Activated CD4-positive, alpha-beta T cell treated with anti-CD3 and anti-CD28 coated beads, Interleukin-2, amount 50 U/mL, for 24 hours (primary cell): Measurements from ENCODE around the gene MSH4.
"Not testable (repeated sequence)": the region's sequence is repeated elsewhere in the genome, so short reads cannot be mapped to it uniquely, and the experiment has no call there.

Experiments used
- DNase-seq, 2 donors: peaks; one replicate each; pipeline ENCODE4 v3.0.0-alpha.2; 2020; ENCODE audit warnings: low read depth in 1 of 2, low spot score in 1 of 2

Gene MSH4

GRCh38 chr1:75795703-75796193 lies 934 bp upstream of the MSH4 start:
- DNase-seq, result no peak

GRCh38 chr1:75797273-75797588 lies 549 bp downstream of the MSH4 start:
- no peak for DNase-seq

DNA sequence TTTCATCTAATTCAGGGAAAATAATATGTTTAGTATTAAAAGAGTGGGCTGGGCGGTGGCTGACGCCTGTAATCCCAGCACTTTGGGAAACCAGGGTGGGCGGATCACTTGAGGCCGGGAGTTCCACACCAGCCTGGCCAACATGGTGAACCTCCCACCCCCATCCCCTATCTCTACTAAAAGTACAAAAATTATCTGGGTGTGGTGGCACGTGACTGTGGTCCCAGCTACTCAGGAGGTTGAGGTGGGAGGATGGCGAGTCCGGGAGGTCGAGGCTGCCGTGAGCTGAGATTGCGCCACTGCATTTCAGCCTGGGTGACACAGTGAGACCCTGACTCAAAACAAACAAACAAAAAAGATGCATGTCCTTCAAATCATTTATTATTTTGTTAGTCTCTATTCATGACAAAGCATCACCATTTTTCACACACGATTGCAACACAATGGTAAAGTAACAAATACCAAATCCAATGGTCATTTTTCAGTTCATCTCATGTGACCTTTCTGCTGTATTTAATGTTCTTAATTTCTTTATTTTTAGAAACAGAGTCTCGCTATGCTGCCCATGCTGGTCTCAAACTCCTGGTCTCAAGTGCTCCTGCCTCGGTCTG lies 1.0 kb downstream of the MSH4 start:
- no peak for DNase-seq

DNA sequence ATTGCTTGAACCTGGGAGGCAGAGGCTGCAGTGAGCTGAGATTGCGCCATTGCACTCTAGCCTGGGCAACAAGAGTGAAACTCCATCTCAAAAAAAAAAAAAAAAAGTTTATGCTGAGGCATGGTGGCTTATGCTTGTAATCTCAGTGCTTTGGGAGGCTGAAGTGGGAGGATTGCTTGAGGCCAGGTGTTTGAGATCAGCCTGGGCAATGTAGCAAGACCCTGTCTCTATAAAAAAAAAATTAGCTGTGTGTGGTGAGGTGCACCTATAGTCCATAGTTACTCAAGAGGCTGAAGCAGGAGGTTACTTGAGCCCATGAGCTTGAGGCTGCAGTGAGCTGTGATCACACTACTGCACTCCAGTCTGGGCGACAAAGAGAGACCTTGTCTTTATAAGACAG lies 4.8 kb downstream of the MSH4 start:
- DNase-seq, result not testable (repeated sequence)

DNA sequence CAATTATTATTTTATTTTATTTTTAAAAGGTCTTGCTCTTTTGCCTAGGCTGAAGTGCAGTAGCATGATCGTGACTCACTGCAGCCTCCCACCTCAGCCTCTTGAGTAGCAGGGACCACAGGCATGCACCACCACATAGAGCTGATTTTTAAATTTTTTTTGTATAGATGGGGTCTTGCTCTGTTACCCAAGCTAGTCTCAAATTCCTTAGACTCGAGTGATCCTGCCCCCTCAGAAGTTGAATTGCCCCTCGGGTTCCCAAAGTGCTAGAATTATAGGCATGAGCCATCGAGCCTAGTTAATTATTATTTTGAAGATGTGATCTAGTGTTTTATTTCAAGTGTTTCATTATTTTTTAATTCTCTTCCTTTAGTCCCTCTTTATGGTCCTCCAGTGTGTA lies 12.2 kb downstream of the MSH4 start:
- no peak for DNase-seq

- not testable (repeated sequence) for DNase-seq
These were observed 13.4 kb downstream of the MSH4 start for GRCh38 chr1:75810113-75810512.

DNA sequence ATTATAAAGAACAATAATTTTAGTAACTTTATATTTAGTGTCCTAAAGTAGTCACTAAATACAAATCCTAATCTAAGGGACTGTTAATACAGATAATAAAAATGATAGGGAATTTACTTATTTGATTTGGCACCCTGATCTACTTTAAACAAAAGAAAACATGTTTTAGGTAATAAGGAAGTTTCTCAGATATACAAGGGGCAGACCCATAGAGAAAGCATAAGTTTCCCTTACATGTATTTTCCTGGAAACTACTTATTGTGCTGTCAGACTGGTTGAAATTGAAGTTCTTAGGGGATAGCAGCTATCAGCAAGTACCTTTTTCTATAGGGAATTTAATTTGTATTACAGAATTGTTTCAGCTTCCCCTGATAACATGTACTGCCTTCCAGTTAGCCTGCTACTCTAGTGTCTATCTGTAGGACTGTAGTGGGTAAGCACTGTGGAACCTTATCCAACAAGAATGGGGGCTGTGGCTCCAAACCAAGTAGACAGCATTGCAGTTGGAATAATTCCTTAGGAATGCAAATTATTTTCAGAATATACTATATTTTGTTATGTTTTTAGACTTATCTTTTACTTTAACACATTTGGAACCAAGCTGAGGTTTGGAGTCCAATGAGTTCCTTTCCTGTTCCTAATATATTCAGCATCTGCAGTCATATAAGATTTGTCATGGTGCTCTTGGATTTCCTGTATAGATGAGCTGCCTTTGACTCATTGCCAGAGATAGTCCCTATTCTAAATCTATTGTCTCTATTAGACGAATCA lies 14.7 kb downstream of the MSH4 start:
- DNase-seq, result no peak

DNA sequence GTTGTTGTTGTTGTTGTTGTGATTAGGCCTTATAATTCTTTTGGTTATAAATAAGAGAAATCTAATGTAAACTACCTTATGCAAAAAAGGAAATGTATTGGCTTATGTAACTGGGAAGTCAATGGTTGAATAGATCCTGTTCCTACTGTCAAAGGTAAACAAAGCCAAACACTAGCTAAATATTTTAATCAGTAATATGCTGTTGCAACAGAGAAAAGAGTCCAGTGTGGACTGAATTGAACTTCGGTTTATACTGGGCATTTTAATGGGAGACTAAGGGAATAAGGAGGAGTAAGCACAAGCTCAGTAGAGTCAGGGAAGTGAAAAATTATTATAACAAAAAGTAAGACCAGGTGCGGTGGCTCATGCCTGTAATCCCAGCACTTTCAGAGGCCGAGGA lies 15.4 kb downstream of the MSH4 start:
- DNase-seq, result no peak

DNA sequence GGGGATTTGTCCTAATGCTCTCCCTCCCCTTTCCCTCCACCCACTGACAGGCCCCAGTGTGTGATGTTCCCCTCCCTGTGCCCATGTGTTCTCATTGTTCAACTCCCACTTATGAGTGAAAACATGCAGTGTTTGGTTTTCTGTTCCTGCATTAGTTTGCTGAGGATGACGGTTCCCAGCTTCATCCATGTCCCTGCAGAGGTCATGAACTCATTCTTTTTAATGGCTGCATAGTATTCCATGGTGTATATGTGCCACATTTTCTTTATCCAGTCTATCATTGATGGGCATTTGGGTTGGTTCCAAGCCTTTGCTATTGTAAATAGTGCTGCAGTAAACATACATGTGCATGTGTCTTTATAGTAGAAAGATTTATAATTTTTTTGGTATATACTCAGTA lies 26.9 kb downstream of the MSH4 start:
- DNase-seq, result not testable (repeated sequence)

DNA sequence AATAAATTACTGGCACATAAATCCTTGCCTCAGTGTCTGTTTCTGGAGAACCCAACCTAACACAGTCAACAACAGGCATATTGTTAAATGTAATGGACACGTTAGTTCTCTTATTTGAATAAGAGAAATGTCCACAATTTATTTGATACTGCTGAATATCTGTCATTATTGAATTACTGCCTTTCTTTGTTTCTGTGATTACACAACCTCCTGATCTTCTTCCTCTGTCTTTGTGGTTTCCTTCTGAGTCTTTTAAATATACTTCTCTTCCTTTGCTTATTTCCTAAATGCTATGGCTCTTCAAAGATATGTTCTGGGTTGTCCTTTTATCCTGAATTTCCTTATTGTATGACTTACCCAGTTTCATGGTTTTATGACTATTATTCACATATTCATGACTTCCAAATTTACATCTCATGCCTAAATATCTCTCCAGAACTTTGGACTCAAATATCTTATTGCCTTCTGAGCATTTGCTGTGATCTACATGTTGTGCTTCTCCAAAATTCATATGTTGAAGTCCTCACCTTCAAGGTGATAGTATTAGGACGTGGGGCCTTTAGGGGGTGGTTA lies 39.9 kb downstream of the MSH4 start:
- DNase-seq, result no peak

GRCh38 chr1:75838079-75838478 lies 41.4 kb downstream of the MSH4 start:
- no peak for DNase-seq

GRCh38 chr1:75841421-75841820 lies 44.7 kb downstream of the MSH4 start:
- no peak for DNase-seq

DNA sequence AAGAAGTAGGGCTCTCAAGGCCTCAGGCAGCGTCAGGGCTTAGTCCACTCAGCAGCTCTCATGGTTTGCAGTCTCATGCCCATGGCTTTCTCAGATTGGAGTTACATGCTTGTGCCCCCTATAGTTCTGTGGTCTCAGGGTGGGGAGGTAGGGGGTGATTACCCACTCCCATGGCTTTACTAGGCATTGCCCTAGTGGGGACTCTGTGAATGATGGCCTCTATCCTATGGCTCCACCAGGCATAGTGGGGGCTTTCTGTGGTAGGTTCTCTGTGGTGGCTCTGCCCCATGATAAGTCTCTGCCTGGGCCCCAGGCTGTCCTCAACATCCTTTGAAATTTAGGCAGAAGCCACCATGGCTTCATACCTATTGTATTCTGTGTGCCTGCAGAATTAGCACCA lies 48.9 kb downstream of the MSH4 start:
- DNase-seq, result no peak

DNA sequence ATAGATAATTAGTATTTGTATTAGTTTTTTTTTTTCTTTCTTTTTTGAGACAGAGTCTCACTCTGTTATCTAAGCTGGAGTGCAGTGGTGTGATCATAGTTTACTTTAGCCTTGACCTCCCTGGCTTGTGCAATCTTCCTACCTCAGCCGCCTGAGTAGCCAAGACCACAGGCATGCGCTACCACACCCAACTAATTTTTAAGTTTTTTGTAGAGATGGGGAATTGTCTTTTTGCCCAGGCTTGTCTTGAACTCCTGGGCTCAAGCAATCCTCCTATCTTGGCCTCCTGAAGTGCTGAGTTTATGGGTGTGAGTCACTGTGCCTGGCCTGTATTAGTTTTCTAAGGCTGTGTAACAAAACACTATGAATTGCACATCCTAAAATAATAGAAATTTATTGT lies 58.3 kb downstream of the MSH4 start:
- DNase-seq, result no peak

DNA sequence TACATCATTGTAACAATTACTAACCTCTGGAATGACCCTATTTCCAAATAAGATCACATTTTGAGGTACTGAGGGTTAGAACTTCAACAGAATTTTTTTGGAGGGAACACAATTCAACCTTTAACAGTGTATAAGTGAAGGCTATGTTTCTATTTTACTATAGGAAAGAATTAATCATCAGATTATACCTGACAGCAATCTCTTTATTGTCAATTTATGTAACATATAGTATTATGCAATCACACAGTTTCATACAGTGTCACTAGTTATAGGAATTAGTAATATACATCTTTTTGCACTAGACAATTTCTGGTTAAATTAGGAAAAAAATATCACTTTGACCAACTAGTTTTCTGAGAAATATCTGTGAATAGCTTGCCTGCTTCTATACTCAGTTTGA lies 59.1 kb downstream of the MSH4 start:
- DNase-seq, result no peak

- DNase-seq, result no peak
These were observed 65.1 kb downstream of the MSH4 start for GRCh38 chr1:75861831-75862230.

DNA sequence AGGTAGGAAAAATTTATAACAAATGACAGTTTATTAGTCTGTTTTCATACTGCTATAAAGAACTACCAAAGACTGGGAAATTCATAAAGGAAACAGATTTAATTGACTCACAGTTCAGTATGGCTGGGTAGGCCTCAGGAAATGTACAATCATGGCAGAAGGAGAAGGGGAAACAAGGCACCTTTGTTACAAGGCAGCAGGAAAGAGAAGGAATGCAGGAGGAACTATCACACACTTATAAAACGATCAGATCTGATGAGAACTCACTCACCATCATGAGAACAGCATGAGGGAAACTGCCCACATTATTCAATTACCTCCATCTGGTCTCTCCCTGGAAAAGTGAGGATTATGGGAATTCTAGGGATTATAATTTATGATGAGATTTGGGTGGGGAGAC lies 74.3 kb downstream of the MSH4 start:
- DNase-seq, result no peak

GRCh38 chr1:75879985-75880384 lies 83.3 kb downstream of the MSH4 start:
- no peak for DNase-seq

GRCh38 chr1:75884437-75884836 lies 87.8 kb downstream of the MSH4 start:
- DNase-seq, result no peak

DNA sequence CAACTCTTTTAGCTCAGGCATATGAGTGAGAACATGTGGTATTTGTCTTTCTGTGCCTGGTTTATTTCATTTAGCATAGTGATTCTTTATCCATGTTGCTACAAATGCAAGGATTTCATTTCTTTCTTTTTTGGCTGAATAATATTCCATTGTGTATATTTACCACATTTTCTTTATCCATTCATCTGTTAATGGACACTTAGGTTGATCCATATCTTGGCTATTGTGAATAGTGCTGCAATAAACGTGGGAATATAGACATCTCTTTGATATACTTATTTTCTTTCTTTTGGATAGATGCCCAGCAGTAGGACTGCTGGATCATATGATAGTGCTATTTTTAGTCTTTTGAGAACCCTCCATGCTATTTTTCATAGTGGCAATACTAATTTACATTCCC lies 104.7 kb downstream of the MSH4 start:
- DNase-seq, result no peak

GRCh38 chr1:75908717-75909152 lies 112.1 kb downstream of the MSH4 start:
- no peak for DNase-seq

GRCh38 chr1:75916834-75917233 lies 120.2 kb downstream of the MSH4 start:
- DNase-seq, result no peak

DNA sequence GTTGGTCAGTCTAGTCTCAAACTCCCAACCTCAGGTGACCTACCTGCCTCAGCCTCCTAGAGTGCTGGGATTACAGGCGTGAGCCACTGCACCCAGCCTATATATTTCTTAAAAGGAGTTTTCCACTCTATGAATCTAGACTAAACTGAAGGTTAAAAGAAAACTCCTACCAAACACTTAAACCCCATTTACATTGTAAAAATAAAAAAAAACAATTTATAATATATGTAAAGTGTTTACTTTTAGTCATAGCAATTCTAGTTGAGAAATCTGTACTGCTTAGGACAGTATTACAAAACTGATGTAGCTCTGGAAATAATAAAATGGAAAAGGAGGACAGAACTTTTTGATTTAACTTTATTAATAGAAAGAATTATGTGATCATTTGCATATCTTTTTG lies 126.0 kb downstream of the MSH4 start:
- DNase-seq, result no peak
